Measurements from ENCODE around the gene WDR44. TPM values are rescaled to one million over a fixed set of nuclear protein-coding genes. Genes with fewer than 3 reads are reported as not detected.

The WDR44 gene
- total RNA-seq, 1 experiment from 2014 or later: 16.2 TPM

DNA sequence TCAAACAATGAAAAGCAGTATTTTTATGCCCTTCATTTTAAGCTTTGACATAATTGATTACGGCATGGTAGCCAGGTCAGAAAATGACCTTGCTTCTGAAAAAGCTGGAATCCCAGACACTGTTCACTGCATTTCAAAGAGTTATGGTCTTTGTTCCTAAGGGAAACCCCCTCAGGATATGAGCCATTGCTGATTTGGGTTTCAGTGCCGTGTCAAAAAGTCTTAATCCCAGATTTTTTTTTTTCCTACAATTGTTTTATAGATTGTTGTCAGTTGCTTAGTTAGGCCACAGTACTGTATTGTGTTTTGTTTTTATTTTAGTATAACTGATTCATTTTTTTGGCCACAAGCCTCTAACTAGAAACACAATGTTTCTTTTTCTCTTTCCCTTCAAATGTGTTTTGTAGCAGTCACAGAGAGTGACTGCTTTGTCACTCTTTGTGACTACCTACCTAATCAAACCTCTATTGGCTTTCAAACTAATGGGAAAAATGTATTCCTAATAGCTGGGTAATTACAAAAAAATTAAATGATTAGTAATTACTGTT lies 10.3 kb downstream of the WDR44 start:
- peaks cover 23% of the 10 kb centered on the region for H3K4me1 ChIP-seq (ENCODE audit: insufficient read depth, low read length)
- TF ChIP-seq, protein P1, sequence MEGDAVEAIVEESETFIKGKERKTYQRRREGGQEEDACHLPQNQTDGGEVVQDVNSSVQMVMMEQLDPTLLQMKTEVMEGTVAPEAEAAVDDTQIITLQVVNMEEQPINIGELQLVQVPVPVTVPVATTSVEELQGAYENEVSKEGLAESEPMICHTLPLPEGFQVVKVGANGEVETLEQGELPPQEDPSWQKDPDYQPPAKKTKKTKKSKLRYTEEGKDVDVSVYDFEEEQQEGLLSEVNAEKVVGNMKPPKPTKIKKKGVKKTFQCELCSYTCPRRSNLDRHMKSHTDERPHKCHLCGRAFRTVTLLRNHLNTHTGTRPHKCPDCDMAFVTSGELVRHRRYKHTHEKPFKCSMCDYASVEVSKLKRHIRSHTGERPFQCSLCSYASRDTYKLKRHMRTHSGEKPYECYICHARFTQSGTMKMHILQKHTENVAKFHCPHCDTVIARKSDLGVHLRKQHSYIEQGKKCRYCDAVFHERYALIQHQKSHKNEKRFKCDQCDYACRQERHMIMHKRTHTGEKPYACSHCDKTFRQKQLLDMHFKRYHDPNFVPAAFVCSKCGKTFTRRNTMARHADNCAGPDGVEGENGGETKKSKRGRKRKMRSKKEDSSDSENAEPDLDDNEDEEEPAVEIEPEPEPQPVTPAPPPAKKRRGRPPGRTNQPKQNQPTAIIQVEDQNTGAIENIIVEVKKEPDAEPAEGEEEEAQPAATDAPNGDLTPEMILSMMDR (conservative IDR thresholded peaks at IDR 0.05; ENCODE audit: low read depth, low read length): no peak
- TF ChIP-seq EZH2 (IDR thresholded peaks at IDR 0.05; ENCODE audit: low read length, unreplicated experiment) (no peak), EZH2phosphoT487 (IDR thresholded peaks at IDR 0.05; ENCODE audit: borderline replicate concordance, low read length) (no peak)
- ChIA-PET CTCF (no interaction called here), POLR2A (ENCODE audit: unreplicated experiment) (no interaction called here)
- DNase-seq (no peak), ATAC-seq (no peak)
- intact Hi-C loops (cut with micrococcal nuclease): no loop called here
- no peaks in the 10 kb centered on the region for H3K36me3 ChIP-seq (ENCODE audit: low read depth, low read length)
- H3K4me2 ChIP-seq (ENCODE audit: low read length): no peak overlapping the region
- BruUV-seq (replicated peaks): no TSS peak
- H3K9me2 ChIP-seq (replicated peaks; ENCODE audit: low read length): no peaks in the 10 kb centered on the region
- no peaks in the 10 kb centered on the region for H3K27me3 ChIP-seq (ENCODE audit: low read length)
- H3K79me2 ChIP-seq (ENCODE audit: low read length): peaks cover 77% of the 10 kb centered on the region
- no peak overlapping the region for H3K9ac ChIP-seq (ENCODE audit: low read length)
- no peak overlapping the region for H3K4me3 ChIP-seq (ENCODE audit: low read length)
- no peaks in the 10 kb centered on the region for H3K9me3 ChIP-seq (ENCODE audit: low read length)
- H3K27ac ChIP-seq (ENCODE audit: low read length): no peak overlapping the region
- no peaks in the 10 kb centered on the region for H3F3A ChIP-seq (ENCODE audit: low read length, unreplicated experiment)
- H2AFZ ChIP-seq (ENCODE audit: low read length): no peak overlapping the region
- H4K20me1 ChIP-seq (ENCODE audit: low read length): no peaks in the 10 kb centered on the region

DNA sequence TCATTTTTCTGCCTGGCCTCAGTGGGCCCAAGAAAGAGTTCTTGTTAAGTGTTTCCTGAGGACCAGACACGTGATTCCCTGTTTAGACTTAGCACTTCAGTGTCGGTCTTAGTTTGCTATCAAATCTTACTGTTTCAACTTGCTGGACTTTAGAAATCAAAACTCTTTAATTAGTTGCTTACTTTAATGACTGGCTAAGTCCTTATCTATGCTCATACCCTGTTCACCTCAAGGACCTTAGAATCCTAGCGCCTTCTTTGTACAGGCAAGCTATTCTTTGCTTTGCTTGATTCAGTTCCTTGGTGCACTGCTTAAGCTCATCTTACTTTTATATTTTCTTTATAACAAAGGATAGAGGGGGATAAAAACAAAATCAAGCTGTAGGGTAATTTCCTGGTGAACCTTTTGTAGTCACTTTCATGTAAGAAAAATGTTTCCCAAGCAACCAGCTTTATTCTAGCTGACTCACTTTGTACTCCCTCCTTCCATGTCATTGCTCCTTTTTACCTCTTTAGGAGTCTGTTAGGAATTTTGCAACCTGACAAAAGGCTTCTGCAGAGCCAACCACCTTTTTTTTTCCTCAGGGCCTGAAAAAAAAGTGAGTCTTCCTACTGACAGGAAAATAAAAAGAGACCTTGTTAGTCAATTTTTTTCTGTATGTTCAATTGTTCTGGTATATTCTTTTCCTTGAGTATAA lies 14.7 kb downstream of the WDR44 start:
- ATAC-seq: no peak; the same call in 1 of the 2 replicates

More for the DNA sequence above, 14.7 kb downstream of the WDR44 start:
- no peak overlapping the region for H3K9ac ChIP-seq (ENCODE audit: low read length)
- no peaks in the 10 kb centered on the region for H3K36me3 ChIP-seq (ENCODE audit: low read depth, low read length)
- H4K20me1 ChIP-seq (ENCODE audit: low read length): no peaks in the 10 kb centered on the region
- ChIA-PET CTCF (no interaction called here), POLR2A (ENCODE audit: unreplicated experiment) (no interaction called here)
- no peaks in the 10 kb centered on the region for H3K9me3 ChIP-seq (ENCODE audit: low read length)
- no peak overlapping the region for H3K27ac ChIP-seq (ENCODE audit: low read length)
- no TSS peak for BruUV-seq (replicated peaks)
- TF ChIP-seq EZH2phosphoT487 (IDR thresholded peaks at IDR 0.05; ENCODE audit: borderline replicate concordance, low read length) (no peak), EZH2 (IDR thresholded peaks at IDR 0.05; ENCODE audit: low read length, unreplicated experiment) (no peak)
- TF ChIP-seq, protein P1 (conservative IDR thresholded peaks at IDR 0.05; ENCODE audit: low read depth, low read length): no peak
- H3K4me2 ChIP-seq (ENCODE audit: low read length): no peak overlapping the region
- DNase-seq: peak; percentile 31
- intact Hi-C loops (cut with micrococcal nuclease): loop anchor here (2.0 kb wide), 1 partner anchor 14 kb away; the partner anchor contains the start of gene WDR44
- no peak overlapping the region for H2AFZ ChIP-seq (ENCODE audit: low read length)
- peaks cover 79% of the 10 kb centered on the region for H3K79me2 ChIP-seq (ENCODE audit: low read length)
- peaks cover 14% of the 10 kb centered on the region for H3K4me1 ChIP-seq (ENCODE audit: insufficient read depth, low read length)
- no peaks in the 10 kb centered on the region for H3K27me3 ChIP-seq (ENCODE audit: low read length)
- H3K4me3 ChIP-seq (ENCODE audit: low read length): no peak overlapping the region
- no peaks in the 10 kb centered on the region for H3K9me2 ChIP-seq (replicated peaks; ENCODE audit: low read length)
- no peaks in the 10 kb centered on the region for H3F3A ChIP-seq (ENCODE audit: low read length, unreplicated experiment)

All from PC-3 (cell line).